Fibroblast of lung (primary cell): Measurements from ENCODE around the gene DHCR24. TPM values are rescaled to one million over a fixed set of nuclear protein-coding genes. Genes with fewer than 3 reads are reported as not detected.

ENCODE experiments used
- DNase-seq, 2 donors: peaks; one replicate each; pipeline versions ENCODE4 v3.0.0 to v3.0.0-alpha.2; 2010; ENCODE audit warnings: low read depth in 2 of 2
- H2AFZ ChIP-seq: 2 replicates; pipeline ENCODE4 v1.5.1; 2012; ENCODE audit warnings: low read length, control low read depth, inconsistent platforms
- H3K27ac ChIP-seq: 2 replicates; pipeline ENCODE4 v1.5.1; 2011; ENCODE audit warnings: low read length, control low read depth; ENCODE audit not compliant: insufficient read depth
- H3K27me3 ChIP-seq: 2 replicates; pipeline ENCODE4 v1.5.1; 2011; ENCODE audit warnings: mild to moderate bottlenecking, low read length; ENCODE audit not compliant: control insufficient read depth, insufficient read depth
- H3K36me3 ChIP-seq: 2 replicates; pipeline ENCODE4 v1.5.1; 2011; ENCODE audit warnings: low read length; ENCODE audit not compliant: control insufficient read depth, insufficient read depth
- H3K4me1 ChIP-seq: 2 replicates; pipeline ENCODE4 v1.5.1; 2011; ENCODE audit warnings: low read length; ENCODE audit not compliant: control insufficient read depth, insufficient read depth; ENCODE audit errors: extremely low read depth
- H3K4me2 ChIP-seq: 2 replicates; pipeline ENCODE4 v1.5.1; 2011; ENCODE audit warnings: low read length, control low read depth; ENCODE audit not compliant: insufficient read depth; ENCODE audit errors: extremely low read depth
- H3K4me3 ChIP-seq, 4 experiments: fragments of 200-600 bp in 1 of 4; sonication (generic) in 1 of 4; replicated peaks in 1 of 4; 2 replicates each; pipeline ENCODE4 v1.5.1; 2011 to 2016; ENCODE audit warnings: low read length in 4 of 4, low read depth in 3 of 4, mild to moderate bottlenecking in 3 of 4, control low read depth in 2 of 4, inconsistent platforms in 1 of 4, mixed read lengths in 1 of 4; ENCODE audit not compliant: insufficient read depth in 1 of 4; ENCODE audit errors: control extremely low read depth in 1 of 4
- H3K79me2 ChIP-seq: 2 replicates; pipeline ENCODE4 v1.5.1; 2012; ENCODE audit warnings: mild to moderate bottlenecking, low read length, inconsistent platforms; ENCODE audit not compliant: control insufficient read depth, insufficient read depth
- H3K9ac ChIP-seq: 2 replicates; pipeline ENCODE4 v1.5.1; 2011; ENCODE audit warnings: mild to moderate bottlenecking, low read length, control low read depth; ENCODE audit not compliant: insufficient read depth
- H3K9me3 ChIP-seq: 2 replicates; pipeline ENCODE4 v1.5.1; 2012; ENCODE audit warnings: low read depth, low read length; ENCODE audit not compliant: control insufficient read depth, insufficient read depth
- H4K20me1 ChIP-seq: 2 replicates; pipeline ENCODE4 v1.5.1; 2011; ENCODE audit warnings: low read length; ENCODE audit not compliant: control insufficient read depth, insufficient read depth; ENCODE audit errors: extremely low read depth
- CTCF ChIP-seq, 2 donors: IDR thresholded peaks in 1 of 2; conservative IDR thresholded peaks in 1 of 2; 1 replicate in 1 of 2; 2 replicates in 1 of 2; pipeline ENCODE4 v1.5.1; 2011 to 2012; ENCODE audit warnings: low read length in 2 of 2, control low read depth in 1 of 2, inconsistent platforms in 1 of 2, low read depth in 1 of 2, mild to moderate bottlenecking in 1 of 2
- EZH2 ChIP-seq: IDR thresholded peaks from 2 replicates; pipeline ENCODE4 v1.5.1; 2012; ENCODE audit warnings: low read length, control low read depth, mild to moderate bottlenecking; ENCODE audit errors: missing control alignments
- polyA plus RNA-seq, 2 donors: library from polyadenylated mRNA; depleted of rRNA in 1 of 2; stranded (reverse) in 1 of 2; unstranded in 1 of 2; fragments of >200 nt; gene quantifications; 2 replicates each; pipeline ENCODE4 v1.2.1, GENCODE V29; 2011 to 2012; ENCODE audit warnings: missing spikeins in 1 of 2
- total RNA-seq: library from RNA; depleted of rRNA; stranded (reverse); fragments of >200 nt; gene quantifications from 2 replicates; pipeline ENCODE4 v1.2.1, GENCODE V29; 2014

DHCR24 gene
- total and polyA plus RNA-seq, 2 donors (not counting 1 experiment from before 2014, with no cell fraction given): 217 to 329 TPM

DNA sequence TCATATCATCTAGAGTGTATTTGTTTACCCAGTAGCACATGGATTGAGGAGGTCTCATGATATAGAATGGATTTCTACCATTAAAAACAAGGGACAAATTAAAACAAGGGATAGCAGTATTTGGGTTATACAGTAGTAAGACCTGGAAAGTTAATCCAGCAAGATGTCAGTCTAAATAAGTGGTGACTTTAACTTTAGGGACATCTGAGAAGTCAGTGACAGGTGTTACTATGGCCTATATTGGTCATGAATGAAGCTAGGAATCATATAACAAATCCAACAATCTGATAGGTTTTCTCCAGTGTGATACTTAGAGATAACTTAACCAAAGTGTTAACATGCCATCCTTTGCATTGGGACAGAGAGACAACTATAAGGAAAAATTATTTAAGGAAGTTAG lies 42.7 kb upstream of the DHCR24 start:
- Histone ChIP-seq H4K20me1 (no peaks in the 10 kb centered on the region), H3K9me3 (no peaks in the 10 kb centered on the region), H3K4me3 (no peak overlapping the region), H3K27me3 (no peaks in the 10 kb centered on the region), H3K79me2 (no peaks in the 10 kb centered on the region), H3K4me1 (peaks cover 7% of the 10 kb centered on the region), H3K27ac (no peak overlapping the region), H3K9ac (no peak overlapping the region), H2AFZ (no peak overlapping the region), H3K4me2 (no peak overlapping the region), H3K36me3 (no peaks in the 10 kb centered on the region)
- no peak for TF ChIP-seq EZH2
- no peak for TF ChIP-seq CTCF (conservative IDR thresholded peaks at IDR 0.05 in 1 of 2, IDR thresholded peaks at IDR 0.05 in 1 of 2; ENCODE audit: low read depth in 1 of 2, low read length in 2 of 2)
- no peak for DNase-seq

DNA sequence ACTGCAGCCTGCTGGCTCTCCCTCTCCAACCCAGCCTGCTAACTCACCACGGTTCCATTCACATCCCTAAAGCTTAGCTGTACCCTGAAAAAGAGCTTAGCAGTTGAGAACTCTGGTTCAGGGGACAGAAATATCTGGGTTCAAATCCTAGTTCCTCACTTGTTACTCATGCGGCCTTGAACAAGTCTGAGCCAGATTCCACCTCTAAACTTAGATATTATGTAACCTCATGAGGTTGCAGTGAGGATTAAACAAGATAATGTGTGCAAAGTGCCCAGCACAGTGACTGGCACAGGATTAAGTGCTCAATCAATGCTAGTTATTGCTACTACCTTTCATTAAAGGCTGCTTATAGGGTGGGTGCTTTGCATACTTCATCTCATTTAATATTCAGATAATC lies 41.3 kb upstream of the DHCR24 start:
- Histone ChIP-seq H3K27me3 (no peaks in the 10 kb centered on the region), H3K4me2 (no peak overlapping the region), H2AFZ (no peak overlapping the region), H3K9ac (no peak overlapping the region), H3K4me3 (no peak overlapping the region), H3K27ac (no peak overlapping the region), H3K4me1 (peaks cover 4% of the 10 kb centered on the region), H3K79me2 (no peaks in the 10 kb centered on the region), H3K9me3 (no peaks in the 10 kb centered on the region), H4K20me1 (no peaks in the 10 kb centered on the region), H3K36me3 (no peaks in the 10 kb centered on the region)
- TF ChIP-seq CTCF (conservative IDR thresholded peaks at IDR 0.05 in 1 of 2, IDR thresholded peaks at IDR 0.05 in 1 of 2; ENCODE audit: low read depth in 1 of 2, low read length in 2 of 2): no peak
- TF ChIP-seq EZH2: no peak
- DNase-seq: no peak

DNA sequence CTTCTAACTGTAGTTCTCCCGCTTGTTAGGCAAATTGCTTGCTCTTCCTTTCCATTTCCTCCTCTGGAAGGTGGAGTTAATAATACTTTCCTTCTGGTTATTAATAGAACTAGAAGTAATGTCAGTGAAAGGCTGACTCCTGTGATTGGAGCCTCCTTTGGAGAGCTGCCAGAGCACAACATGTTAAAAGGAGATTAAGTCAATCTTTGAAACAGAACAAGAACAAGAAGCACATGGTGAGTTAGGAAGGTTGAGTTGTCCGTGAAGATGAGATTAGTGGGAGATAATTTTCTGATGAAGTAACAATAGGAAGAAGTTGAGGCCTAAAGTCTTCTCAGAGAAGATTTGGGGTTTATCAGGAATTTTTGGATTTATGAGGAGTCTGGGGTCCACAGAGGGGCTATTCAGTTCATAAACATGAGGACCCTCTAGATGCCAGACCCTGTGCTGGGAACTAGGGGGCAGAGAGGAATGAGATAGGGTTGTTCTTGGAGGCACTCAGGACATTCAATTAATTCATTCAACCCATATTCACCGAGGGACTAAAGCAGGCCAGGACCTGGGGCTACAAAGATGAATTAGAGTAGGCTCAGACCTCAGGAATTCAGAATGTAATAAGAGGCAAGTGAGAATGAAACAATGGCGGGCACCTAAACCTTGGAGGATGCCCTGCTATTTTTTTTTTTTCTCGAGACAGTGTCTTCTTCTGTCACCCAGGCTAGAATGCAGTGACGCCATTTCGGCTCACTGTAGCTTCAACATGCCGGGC lies 40.7 kb upstream of the DHCR24 start:
- Histone ChIP-seq H2AFZ (no peak overlapping the region), H3K4me2 (no peak overlapping the region), H3K4me3 (no peak overlapping the region), H3K9ac (no peak overlapping the region), H3K27ac (no peak overlapping the region), H3K27me3 (no peaks in the 10 kb centered on the region), H3K36me3 (no peaks in the 10 kb centered on the region), H3K9me3 (no peaks in the 10 kb centered on the region), H3K79me2 (no peaks in the 10 kb centered on the region), H4K20me1 (no peaks in the 10 kb centered on the region), H3K4me1 (peaks cover 4% of the 10 kb centered on the region)
- TF ChIP-seq CTCF (conservative IDR thresholded peaks at IDR 0.05 in 1 of 2, IDR thresholded peaks at IDR 0.05 in 1 of 2; ENCODE audit: low read depth in 1 of 2, low read length in 2 of 2) (no peak), EZH2 (no peak)
- DNase-seq: peak; percentile 38 to 52
